ENCODE measurements around the gene SERPINB12. TPM values are rescaled to one million over a fixed set of nuclear protein-coding genes. Genes with fewer than 3 reads are reported as not detected.

SERPINB12 gene
- not detected in 2 replicates for total RNA-seq
- long read RNA-seq: 0 reads

DNA sequence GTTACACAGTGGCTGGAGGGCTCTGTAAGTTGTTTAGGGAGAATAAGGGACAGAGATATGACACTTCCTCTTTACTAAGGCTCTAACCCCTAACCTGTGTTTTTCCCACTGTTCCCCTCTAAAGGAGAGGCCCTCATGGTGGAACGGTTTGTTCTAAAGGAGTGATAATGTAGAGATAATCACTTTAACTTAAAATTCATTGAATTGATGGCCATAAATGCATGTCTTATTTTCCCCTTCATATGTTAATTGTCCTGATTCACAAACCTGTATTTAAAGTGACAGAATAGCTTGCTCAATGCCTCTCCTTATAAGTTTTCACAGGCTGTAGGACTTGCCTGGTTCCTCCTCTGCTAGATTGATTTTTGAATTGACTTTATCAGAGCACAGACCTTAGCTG lies at the start of gene SERPINB12:
TSS of gene SERPINB12 (plus strand) at position 301 of the 400 bp plus-strand sequence. CDS start 13,791 bp downstream, outside the sequence.
- no peak for DNase-seq (ENCODE audit: low read depth, low spot score)
- no peaks in the 10 kb centered on the region for H3K36me3 Mint-ChIP-seq (ENCODE audit: low read depth)
- TF ChIP-seq, protein P1, sequence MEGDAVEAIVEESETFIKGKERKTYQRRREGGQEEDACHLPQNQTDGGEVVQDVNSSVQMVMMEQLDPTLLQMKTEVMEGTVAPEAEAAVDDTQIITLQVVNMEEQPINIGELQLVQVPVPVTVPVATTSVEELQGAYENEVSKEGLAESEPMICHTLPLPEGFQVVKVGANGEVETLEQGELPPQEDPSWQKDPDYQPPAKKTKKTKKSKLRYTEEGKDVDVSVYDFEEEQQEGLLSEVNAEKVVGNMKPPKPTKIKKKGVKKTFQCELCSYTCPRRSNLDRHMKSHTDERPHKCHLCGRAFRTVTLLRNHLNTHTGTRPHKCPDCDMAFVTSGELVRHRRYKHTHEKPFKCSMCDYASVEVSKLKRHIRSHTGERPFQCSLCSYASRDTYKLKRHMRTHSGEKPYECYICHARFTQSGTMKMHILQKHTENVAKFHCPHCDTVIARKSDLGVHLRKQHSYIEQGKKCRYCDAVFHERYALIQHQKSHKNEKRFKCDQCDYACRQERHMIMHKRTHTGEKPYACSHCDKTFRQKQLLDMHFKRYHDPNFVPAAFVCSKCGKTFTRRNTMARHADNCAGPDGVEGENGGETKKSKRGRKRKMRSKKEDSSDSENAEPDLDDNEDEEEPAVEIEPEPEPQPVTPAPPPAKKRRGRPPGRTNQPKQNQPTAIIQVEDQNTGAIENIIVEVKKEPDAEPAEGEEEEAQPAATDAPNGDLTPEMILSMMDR (conservative IDR thresholded peaks at IDR 0.05): no peak
- H3K27me3 Mint-ChIP-seq (ENCODE audit: low read depth): no peaks in the 10 kb centered on the region
- peaks cover 23% of the 10 kb centered on the region for H3K4me1 Mint-ChIP-seq
- H3K9me3 Mint-ChIP-seq: peaks cover 3% of the 10 kb centered on the region
- H3K27ac Mint-ChIP-seq (ENCODE audit: unreplicated experiment): peak within 1 kb of the TSS; percentile 4
- H3K4me3 Mint-ChIP-seq: no peak within 1 kb of the TSS

GRCh38 chr18:63492851-63493250 lies 49.3 kb upstream of the SERPINB12 start:
- Mint-ChIP-seq H3K27me3 (ENCODE audit: low read depth) (no peaks in the 10 kb centered on the region), H3K27ac (ENCODE audit: unreplicated experiment) (no peak overlapping the region), H3K9me3 (no peaks in the 10 kb centered on the region), H3K4me3 (no peak overlapping the region), H3K4me1 (no peaks in the 10 kb centered on the region), H3K36me3 (ENCODE audit: low read depth) (no peaks in the 10 kb centered on the region)
- no peak for DNase-seq (ENCODE audit: low read depth, low spot score)
- TF ChIP-seq, protein P1 (conservative IDR thresholded peaks at IDR 0.05): no peak

GRCh38 chr18:63495675-63496074 lies 46.5 kb upstream of the SERPINB12 start:
- Mint-ChIP-seq H3K36me3 (ENCODE audit: low read depth) (no peaks in the 10 kb centered on the region), H3K4me3 (no peak overlapping the region), H3K27ac (ENCODE audit: unreplicated experiment) (no peak overlapping the region), H3K4me1 (no peaks in the 10 kb centered on the region), H3K9me3 (no peaks in the 10 kb centered on the region), H3K27me3 (ENCODE audit: low read depth) (no peaks in the 10 kb centered on the region)
- TF ChIP-seq, protein P1 (conservative IDR thresholded peaks at IDR 0.05): no peak
- DNase-seq (ENCODE audit: low read depth, low spot score): no peak

DNA sequence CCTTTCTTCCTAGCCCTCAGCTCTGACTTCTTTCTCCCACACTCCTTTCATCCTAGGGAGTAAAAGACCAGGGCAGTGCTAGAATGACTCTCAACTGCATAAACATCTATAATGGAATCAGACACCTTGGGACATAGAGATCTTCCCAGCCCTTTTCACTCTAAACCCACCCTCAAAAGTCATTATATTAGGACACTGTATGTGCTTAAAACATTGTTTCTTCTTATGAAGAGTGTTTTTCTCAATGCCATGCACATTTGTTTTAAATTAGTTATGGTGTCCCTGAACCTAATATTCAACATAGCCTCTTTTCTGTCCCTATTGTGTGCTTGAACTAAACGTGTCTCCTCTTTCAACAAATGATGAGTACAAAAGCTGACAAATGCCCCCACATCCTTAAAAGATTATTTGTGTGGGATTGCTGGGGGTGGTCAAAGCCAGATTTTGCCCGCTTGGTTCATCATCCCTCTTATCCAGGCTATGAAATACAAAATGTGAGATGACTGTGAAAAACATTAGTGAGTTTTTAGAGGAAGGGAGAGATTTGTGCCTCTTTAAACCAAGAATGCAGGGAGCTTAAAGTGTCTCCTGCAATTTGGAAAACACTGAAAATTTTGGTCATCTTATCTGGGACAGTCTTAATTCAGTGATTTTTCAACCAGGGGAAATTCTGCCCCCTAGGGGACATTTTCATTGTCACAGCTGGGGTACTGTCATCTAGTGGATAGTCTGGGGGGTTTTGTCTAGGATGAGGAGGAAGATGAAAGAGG lies 36.4 kb upstream of the SERPINB12 start:
- Mint-ChIP-seq H3K4me1 (no peaks in the 10 kb centered on the region), H3K9me3 (no peaks in the 10 kb centered on the region)
- TF ChIP-seq, protein P1 (conservative IDR thresholded peaks at IDR 0.05): peak; percentile 55

DNA sequence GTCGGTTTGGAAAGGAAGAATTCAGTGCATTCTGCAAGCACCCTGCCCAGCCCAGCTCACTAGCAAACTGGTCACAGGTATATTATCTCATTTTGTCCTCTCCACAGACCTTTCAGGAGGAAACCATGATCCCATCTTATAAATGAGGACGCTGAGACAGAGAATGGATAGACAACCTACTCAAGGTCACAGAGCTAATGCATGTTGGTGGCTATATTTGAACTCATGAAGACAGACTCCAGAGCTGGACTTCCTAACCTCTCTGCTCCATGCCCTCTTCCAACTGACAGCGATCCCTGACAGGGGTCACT lies 35.9 kb upstream of the SERPINB12 start:
- no peak for DNase-seq (ENCODE audit: low read depth, low spot score)
- peaks cover 7% of the 10 kb centered on the region for H3K27me3 Mint-ChIP-seq (ENCODE audit: low read depth)
- no peaks in the 10 kb centered on the region for H3K9me3 Mint-ChIP-seq
- H3K4me3 Mint-ChIP-seq: no peak overlapping the region
- TF ChIP-seq, protein P1 (conservative IDR thresholded peaks at IDR 0.05): peak; percentile 3
- no peaks in the 10 kb centered on the region for H3K36me3 Mint-ChIP-seq (ENCODE audit: low read depth)
- no peaks in the 10 kb centered on the region for H3K4me1 Mint-ChIP-seq
- no peak overlapping the region for H3K27ac Mint-ChIP-seq (ENCODE audit: unreplicated experiment)

More for the DNA sequence above, 36.4 kb upstream of the SERPINB12 start:
- H3K27me3 Mint-ChIP-seq (ENCODE audit: low read depth): peaks cover 7% of the 10 kb centered on the region
- H3K4me3 Mint-ChIP-seq: no peak overlapping the region
- no peaks in the 10 kb centered on the region for H3K36me3 Mint-ChIP-seq (ENCODE audit: low read depth)
- H3K27ac Mint-ChIP-seq (ENCODE audit: unreplicated experiment): no peak overlapping the region
- DNase-seq (ENCODE audit: low read depth, low spot score): no peak

Data from neural crest cell (in vitro differentiated cells).